ENCODE measurements around the gene GCLM. TPM values are rescaled to one million over a fixed set of nuclear protein-coding genes. Genes with fewer than 3 reads are reported as not detected.
A peak's percentile ranks its signal among the peaks of the same experiment; 100 is the strongest.

GCLM gene
- total and polyA plus RNA-seq, 9 of the 15 experiments (the other 6 are each of a cell fraction or from before 2014, with no cell fraction given): 9.3 to 71.6 (median 24.5) TPM

DNA sequence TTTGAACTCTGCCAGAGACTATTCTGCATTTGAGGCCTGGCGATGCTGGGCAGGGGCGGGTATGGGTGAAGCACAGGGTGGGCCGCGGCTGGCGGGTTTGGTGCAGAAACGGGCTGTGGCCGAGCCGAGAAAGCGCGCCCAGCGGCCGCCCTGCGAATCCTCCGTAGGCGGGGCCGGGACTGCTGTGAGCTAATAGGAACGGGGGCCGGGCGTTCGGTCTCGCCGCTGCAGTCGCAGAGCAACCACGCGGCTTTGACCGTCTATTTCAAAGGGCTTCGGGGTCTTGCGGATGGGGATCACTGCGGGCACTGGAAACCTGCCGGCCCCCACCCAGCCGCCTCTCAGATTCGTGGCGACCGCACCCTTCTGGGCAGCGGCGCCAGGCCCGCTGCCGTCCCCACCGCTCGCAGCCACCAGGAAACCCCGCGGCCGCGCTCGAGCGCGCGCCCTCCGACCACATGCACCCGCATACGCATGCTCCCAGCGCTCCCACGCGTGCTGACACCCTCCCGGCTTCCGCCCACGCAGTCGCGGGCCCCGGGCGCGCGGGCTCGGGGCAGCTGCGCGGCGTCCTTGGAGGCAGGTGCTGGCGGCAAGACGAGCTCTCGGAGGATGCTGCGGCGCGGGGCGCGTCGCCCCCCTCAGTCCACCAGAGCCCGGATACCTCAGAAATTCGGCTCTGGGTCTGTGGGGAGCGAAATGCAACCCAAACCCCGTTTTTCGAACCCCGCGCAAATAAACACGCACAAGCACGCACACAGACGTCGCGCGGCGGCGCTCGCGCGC is 62.8 kb downstream of the GCLM start (continued):
- TF ChIP-seq RB1 (IDR thresholded peaks at IDR 0.05; ENCODE audit: low read depth) (peak; percentile 30; the same call in 1 of the 2 replicates), ESRRB (CRISPR knock-in tag; IDR thresholded peaks at IDR 0.05; ENCODE audit: borderline replicate concordance) (no peak), MEIS2 (IDR thresholded peaks at IDR 0.05; ENCODE audit: partially characterized antibody) (no peak), ELK3 (CRISPR knock-in tag; IDR thresholded peaks at IDR 0.05) (no peak), GTF2E2 (tag; IDR thresholded peaks at IDR 0.05) (no peak; the same call in 1 of the 2 replicates), NR2C2 (CRISPR knock-in tag; IDR thresholded peaks at IDR 0.05) (no peak), NR2C2 (tag; IDR thresholded peaks at IDR 0.05) (no peak), EHMT2 (IDR thresholded peaks at IDR 0.05) (no peak), FOXP1 (CRISPR knock-in tag; IDR thresholded peaks at IDR 0.05) (no peak), ZFX (CRISPR knock-in tag; IDR thresholded peaks at IDR 0.05) (peak; percentile 81), KLF1 (tag; IDR thresholded peaks at IDR 0.05) (0 out of 2 replicates have a peak, but pooled peaks have one; percentile 19), HCFC1 (IDR thresholded peaks at IDR 0.05; ENCODE audit: low read depth, low read length) (no peak; the same call in 1 of the 2 replicates), ZNF507 (tag; conservative IDR thresholded peaks at IDR 0.05) (no peak), ZNF408 (CRISPR knock-in tag; IDR thresholded peaks at IDR 0.05; ENCODE audit: low read depth) (no peak), SMAD4 (CRISPR knock-in tag; conservative IDR thresholded peaks at IDR 0.05) (peak; percentile 32; the same call in 1 of the 2 replicates), RFX1 (IDR thresholded peaks at IDR 0.05) (no peak)
- TF ChIP-seq, protein P1, sequence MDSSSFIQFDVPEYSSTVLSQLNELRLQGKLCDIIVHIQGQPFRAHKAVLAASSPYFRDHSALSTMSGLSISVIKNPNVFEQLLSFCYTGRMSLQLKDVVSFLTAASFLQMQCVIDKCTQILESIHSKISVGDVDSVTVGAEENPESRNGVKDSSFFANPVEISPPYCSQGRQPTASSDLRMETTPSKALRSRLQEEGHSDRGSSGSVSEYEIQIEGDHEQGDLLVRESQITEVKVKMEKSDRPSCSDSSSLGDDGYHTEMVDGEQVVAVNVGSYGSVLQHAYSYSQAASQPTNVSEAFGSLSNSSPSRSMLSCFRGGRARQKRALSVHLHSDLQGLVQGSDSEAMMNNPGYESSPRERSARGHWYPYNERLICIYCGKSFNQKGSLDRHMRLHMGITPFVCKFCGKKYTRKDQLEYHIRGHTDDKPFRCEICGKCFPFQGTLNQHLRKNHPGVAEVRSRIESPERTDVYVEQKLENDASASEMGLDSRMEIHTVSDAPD (CRISPR knock-in tag; IDR thresholded peaks at IDR 0.05): no peak
- TF ChIP-seq, protein P2, sequence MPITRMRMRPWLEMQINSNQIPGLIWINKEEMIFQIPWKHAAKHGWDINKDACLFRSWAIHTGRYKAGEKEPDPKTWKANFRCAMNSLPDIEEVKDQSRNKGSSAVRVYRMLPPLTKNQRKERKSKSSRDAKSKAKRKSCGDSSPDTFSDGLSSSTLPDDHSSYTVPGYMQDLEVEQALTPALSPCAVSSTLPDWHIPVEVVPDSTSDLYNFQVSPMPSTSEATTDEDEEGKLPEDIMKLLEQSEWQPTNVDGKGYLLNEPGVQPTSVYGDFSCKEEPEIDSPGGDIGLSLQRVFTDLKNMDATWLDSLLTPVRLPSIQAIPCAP (CRISPR knock-in tag; IDR thresholded peaks at IDR 0.05; ENCODE audit: borderline replicate concordance): no peak
- TF ChIP-seq, protein P3, sequence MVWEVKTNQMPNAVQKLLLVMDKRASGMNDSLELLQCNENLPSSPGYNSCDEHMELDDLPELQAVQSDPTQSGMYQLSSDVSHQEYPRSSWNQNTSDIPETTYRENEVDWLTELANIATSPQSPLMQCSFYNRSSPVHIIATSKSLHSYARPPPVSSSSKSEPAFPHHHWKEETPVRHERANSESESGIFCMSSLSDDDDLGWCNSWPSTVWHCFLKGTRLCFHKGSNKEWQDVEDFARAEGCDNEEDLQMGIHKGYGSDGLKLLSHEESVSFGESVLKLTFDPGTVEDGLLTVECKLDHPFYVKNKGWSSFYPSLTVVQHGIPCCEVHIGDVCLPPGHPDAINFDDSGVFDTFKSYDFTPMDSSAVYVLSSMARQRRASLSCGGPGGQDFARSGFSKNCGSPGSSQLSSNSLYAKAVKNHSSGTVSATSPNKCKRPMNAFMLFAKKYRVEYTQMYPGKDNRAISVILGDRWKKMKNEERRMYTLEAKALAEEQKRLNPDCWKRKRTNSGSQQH (CRISPR knock-in tag; IDR thresholded peaks at IDR 0.05): no peak
- TF ChIP-seq, protein P4, sequence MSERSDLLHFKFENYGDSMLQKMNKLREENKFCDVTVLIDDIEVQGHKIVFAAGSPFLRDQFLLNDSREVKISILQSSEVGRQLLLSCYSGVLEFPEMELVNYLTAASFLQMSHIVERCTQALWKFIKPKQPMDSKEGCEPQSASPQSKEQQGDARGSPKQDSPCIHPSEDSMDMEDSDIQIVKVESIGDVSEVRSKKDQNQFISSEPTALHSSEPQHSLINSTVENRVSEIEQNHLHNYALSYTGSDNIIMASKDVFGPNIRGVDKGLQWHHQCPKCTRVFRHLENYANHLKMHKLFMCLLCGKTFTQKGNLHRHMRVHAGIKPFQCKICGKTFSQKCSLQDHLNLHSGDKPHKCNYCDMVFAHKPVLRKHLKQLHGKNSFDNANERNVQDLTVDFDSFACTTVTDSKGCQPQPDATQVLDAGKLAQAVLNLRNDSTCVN (CRISPR knock-in tag; IDR thresholded peaks at IDR 0.05): no peak
- TF ChIP-seq, protein P5, sequence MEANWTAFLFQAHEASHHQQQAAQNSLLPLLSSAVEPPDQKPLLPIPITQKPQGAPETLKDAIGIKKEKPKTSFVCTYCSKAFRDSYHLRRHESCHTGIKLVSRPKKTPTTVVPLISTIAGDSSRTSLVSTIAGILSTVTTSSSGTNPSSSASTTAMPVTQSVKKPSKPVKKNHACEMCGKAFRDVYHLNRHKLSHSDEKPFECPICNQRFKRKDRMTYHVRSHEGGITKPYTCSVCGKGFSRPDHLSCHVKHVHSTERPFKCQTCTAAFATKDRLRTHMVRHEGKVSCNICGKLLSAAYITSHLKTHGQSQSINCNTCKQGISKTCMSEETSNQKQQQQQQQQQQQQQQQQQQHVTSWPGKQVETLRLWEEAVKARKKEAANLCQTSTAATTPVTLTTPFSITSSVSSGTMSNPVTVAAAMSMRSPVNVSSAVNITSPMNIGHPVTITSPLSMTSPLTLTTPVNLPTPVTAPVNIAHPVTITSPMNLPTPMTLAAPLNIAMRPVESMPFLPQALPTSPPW (CRISPR knock-in tag; IDR thresholded peaks at IDR 0.05): peak; percentile 49

Measured in K562 (cell line).